NCI-H1417 treated with DMSO at 0.1 percent for 48 hours (cell line): ENCODE measurements around the gene EPN3.

Experiments used
- DNase-seq: peaks from one replicate; lab custom pipeline; 2025; lab: John Stamatoyannopoulos, UW

EPN3 gene

DNA sequence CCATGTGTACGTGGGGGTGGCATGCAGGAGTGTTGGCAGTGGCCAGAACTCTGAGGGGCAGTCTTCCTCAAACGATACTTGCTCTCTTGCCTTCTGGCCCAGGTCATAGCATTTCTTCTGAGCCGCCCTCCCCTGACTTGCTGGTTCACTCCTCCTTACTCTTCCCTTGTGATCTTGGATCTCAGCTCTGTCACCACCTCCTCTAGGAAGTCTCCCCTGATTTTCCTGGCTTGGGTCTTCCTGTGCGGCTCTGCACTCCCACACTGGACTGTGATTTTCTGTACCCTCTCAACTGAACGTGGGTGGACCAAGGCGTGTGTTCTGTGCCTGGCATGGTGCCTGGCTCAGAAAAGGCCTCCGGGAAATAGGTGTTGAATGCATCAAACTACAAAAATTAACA lies 2.9 kb downstream of the EPN3 start:
- no peak for DNase-seq

DNA sequence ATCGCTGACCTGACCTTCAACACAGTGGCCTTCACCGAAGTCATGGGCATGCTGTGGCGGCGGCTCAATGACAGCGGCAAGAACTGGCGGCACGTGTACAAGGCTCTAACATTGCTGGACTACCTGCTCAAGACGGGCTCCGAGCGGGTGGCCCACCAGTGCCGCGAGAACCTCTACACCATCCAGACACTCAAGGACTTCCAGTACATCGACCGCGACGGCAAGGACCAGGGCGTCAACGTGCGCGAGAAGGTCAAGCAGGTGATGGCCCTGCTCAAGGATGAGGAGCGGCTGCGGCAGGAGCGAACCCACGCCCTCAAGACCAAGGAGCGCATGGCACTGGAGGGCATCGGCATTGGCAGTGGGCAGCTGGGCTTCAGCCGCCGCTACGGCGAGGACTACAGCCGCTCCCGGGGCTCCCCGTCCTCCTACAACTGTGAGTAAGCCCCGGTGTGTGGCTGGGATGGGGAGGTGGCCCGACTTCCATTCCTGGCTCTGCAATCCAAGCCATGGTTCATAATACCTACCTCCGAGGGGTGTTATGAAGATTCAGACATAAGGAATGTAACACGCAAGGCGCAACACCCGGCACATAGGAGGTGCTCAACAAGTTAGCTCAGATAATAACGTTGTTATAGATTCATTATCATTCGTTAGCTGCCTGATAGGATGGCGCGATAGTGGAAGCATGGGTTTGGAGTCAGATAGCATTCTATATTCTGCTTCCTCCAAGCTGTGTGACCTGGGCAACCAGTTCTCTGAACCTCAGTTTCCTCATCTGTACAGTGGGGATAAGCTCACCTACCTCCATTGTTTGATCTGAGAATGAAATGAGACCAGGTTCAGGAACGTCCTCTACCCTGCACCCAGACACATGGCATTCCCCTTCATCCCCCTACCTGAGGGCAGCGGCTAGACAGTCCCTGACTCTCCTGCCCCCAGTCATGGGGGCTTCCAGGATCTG lies 4.4 kb downstream of the EPN3 start:
- no peak for DNase-seq

DNA sequence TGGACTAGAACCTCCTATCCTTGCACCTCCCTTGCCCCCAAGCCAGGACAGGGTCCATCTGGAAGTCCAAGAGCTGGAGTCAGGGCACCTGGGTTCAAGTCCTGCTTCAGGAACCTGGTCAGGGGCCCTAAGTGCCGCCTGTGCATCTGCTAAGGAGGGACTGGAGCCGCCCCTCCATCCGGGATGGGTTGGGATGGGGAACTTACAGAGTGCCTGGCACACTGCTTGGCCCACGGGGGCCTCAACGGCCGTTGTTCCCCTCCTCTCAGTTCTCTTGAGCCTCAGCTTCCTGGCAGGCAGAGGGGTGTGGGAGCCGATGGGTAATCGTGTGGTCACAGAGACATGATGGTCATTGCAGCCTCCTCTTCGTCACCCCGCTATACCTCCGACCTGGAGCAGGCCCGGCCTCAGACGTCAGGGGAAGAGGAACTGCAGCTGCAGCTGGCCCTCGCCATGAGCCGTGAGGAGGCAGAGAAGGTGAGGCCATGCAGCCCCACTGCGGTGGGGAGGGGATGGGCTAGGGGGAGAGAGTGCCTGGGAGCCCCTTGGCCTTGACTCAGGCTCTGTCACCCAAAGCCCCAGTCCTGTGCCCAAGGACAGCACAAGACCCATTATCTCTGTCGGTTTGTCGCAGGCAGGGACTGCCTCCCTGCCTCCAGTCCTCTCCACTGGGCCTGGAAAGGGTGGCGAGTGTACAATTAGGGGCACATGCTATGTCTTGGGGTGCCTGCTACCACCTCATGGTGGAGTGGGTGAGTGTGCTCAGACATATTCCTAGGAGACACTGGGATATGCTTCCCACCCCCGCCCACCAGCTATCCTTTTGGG lies 5.4 kb downstream of the EPN3 start:
- DNase-seq: no peak

DNA sequence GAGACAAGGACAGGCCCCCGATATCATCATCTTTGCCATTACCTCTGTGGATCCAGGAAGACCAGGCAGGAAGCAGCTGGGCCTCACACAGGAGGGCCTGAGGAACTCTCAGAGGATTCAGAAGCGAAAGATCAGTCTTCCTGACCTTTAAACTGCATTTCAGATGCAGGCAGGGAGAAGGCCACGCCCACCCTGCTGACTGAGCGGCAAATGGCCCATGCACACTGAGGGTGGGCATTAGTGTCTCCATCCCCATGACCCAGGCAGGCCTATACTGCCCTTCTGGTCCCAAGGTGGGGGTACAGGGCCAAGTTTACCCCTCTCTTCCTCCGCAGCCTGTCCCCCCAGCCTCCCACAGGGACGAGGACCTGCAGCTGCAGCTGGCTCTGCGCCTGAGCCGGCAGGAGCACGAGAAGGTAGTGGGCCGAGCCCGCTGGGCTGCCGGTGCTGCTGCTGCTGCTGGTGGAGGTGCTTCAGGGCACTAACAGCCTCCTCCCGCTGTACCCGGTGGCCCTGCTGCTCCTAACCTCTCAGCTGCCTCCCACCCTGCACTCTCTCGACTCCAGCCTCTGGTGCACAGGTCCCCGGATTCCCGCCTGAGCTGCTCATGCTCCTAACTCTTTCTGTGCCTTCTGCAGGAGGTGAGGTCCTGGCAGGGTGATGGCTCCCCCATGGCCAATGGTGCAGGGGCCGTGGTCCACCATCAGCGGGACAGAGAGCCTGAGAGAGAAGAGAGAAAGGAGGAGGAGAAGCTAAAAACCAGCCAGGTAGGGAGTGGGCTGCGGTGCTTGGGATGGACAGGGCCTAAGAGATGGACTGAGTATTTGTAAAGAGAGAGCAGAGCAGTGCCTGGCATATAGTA lies 6.2 kb downstream of the EPN3 start:
- no peak for DNase-seq

DNA sequence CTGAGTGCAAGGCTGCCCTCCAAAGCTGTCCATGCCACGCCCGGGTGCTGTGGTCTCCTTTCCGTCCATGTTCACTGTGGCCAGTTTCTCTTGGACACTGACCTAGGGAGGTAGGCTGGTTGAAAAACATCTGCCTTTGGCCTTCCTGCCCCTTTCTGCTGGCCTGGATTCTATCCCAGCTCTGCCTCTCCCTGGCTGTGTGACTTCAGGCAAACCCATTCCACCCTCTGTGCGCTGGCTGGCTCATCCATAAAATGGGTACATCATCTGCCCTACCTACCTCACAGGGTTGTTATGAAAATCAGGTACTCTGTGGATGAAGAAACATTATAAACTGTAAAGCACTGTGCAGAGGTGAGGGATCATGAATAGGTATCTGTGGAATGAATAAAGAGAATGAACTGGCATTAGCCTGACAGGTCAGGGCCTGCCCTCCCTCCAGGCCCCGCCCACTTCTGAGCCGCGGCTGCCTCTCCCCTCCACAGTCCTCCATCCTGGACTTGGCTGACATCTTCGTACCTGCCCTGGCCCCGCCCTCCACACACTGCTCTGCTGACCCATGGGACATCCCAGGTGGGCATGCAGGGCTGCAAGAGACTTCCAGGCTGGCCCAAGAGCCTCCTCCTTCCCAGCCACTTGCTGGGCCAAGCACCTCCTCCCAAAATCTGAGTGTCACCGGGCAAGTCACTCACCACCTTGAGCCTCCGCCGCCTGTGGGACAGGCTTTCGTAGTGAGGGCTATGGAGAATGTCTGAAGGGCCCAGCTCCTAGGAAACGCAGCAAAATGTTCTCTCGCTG lies 7.4 kb downstream of the EPN3 start:
- DNase-seq: no peak

DNA sequence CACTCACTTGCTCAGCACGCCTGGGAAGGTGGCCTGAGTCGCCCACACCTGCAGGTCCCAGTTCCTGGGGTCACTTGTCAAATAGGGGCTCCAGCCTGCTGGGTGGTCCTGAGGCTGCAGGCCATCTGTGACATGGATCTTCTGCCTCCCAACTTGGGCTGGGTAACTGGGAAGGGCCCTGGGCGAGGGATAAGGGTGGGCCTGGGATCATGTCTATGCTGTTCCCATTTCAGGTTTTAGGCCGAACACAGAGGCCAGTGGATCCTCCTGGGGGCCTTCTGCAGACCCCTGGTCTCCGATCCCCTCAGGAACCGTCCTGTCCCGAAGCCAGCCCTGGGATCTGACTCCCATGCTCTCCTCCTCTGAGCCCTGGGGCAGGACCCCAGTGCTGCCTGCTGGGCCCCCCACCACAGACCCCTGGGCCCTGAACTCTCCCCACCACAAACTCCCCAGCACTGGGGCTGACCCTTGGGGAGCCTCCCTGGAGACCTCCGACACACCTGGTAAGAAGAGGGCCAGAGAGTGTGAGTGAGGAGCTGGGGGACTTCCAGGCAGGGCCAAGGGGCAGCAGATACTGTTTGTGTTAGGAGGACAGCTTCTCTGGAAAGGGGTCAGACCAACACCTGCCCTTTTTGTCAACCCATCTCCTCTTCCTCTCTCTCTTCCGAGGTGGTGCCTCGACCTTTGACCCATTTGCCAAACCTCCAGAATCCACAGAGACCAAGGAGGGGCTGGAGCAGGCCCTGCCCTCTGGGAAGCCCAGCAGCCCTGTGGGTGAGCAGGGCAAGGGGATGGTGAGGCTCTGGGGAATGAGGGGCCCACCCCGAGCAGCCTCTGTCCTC lies 8.2 kb downstream of the EPN3 start:
- DNase-seq: no peak

DNA sequence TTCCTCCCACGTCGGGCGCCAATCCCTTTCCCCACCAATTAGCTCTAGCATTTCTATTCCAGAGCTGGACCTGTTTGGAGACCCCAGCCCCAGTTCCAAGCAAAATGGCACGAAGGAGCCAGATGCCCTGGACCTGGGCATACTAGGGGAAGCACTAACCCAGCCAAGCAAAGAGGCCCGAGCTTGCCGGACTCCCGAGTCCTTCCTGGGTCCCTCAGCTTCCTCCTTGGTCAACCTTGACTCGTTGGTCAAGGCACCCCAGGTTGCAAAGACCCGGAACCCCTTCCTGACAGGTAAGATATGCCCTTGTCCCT lies 8.8 kb downstream of the EPN3 start:
- no peak for DNase-seq

DNA sequence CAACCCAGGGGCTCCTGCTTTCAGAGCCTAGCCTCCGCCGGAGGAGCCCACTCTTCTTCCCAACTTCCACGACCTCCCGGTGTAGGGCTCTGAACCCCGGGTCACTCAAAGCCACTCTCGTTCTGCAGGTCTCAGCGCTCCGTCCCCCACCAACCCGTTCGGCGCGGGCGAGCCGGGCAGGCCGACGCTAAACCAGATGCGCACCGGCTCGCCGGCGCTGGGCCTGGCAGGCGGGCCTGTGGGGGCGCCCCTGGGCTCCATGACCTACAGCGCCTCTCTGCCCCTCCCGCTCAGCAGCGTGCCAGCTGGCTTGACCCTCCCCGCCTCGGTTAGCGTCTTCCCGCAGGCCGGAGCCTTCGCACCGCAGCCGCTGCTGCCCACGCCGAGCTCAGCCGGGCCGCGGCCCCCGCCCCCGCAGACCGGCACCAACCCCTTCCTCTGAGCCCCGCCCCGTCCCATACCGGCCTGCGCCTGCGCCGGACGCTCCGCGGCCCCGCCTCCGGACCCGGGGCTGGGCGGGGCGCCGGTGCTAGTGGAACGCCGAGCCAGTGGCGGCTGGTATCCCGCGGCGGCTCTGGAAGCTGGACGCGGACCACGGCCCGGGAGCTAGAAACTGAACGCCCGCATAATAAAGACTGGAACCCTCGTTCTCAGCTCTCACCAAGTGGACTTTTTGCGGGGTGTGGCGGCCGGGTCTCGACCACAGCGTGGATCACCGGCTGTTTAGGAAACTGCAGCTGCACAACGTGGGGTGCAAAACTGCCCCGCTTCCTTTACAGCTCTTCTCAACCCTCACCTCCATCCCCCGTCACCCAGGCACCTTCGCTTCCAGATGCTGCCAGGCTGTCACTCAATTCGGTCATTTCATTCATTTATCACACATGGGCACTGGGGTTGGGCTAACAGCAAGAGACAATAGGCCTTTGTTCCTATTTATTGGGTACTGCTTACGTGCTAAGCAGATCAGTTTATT lies 9.5 kb downstream of the EPN3 start:
- no peak for DNase-seq

DNA sequence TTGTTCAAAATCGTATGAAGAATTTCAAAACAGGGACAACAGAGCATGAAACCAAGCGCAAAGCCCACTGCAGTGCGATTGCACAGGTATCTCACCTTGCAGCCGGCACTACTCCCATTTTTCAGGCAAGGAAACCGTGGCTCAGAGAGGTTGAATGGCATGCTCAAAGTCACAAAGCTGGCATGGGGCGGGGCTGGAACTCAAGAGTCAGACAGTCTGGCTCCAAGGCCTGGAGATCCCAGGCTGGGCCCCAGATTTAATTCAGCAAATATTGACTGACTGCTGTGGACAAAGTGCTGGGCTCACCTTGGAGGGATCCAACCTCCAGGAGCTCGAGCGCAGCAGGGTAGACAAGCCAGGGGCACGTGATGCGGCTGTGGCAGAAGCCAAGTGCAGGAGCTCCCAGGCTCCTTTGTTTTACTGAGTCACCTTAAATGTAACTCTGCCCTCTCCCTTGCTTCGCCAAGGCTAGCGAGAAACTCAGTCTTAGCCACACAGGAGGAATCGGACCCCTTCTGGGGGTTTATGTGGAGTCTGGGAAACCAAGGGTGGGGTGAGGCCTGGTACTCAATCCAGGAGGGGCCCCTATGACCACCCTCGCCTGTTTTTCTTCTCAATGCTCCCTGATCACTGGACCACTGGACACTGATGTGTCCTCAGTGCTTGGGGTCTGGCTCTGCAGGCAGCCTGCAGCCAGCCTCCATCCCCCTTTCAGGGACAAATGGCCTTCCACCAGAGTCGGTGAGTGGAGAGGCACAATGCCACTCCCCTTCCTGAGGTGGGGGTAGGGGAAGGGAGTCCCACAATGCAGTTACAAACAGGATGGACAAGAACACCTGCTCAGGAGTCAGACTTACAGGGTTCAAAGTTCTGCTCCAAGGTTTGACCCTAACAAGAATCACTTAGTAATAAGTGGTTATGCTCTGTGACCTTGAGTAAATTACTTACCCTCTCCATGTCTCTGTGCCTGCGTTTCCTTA lies 10.6 kb downstream of the EPN3 start:
- DNase-seq: no peak

DNA sequence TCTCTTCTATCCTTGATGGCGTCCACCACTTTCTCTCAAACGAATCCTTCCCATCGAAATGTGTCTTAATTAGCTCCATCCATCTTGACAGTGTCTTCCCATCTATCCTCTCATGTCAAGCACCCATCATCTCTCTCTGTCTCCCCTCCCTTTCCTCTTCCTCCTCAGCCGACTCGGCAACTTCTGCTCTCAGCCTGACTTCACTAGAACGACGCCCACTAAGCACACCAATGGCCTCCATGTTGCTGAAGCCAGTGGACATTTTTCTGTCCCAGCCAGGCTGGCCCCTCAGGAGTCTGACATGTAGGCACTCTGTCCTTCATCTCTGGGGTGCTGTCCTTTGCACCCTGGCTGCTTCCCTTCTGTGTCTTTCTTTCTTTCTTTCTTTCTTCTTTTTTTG lies 12.0 kb downstream of the EPN3 start:
- no peak for DNase-seq

DNA sequence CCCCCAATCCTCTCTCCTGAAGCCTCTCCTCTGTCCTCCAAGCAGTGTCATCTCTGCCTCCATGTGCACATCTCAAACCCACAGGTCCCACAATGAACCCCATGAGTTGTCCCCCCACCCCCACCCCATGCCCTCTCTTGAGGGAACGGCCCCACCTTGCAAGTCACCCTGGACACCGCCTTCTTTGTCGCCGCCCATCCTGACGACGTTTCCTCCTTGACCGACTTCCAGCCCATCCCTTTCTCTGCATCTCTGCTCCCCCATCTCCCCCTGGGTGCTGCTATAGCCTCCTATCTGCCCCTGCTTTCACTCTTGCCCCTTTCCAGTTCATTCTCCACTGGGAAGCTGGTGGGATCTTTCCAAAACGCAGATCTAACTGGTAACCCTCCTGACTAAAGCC lies 12.8 kb downstream of the EPN3 start:
- no peak for DNase-seq

DNA sequence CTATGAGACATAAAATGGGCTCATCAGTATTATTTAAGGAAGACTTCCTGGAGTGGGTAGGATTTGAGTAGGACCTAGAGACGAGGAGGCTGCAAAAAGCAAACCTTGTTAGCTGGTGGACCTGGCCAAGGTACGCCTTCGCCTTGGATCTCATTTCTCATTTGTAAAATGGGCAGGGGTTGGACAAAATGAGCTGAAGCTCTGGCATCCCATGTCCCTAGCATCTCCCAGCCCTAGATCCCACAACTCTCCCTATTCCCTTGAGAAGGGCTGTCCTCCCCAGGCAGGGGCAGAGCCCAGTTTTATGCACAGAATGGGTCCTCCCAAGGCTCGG lies 14.1 kb downstream of the EPN3 start:
- no peak for DNase-seq

DNA sequence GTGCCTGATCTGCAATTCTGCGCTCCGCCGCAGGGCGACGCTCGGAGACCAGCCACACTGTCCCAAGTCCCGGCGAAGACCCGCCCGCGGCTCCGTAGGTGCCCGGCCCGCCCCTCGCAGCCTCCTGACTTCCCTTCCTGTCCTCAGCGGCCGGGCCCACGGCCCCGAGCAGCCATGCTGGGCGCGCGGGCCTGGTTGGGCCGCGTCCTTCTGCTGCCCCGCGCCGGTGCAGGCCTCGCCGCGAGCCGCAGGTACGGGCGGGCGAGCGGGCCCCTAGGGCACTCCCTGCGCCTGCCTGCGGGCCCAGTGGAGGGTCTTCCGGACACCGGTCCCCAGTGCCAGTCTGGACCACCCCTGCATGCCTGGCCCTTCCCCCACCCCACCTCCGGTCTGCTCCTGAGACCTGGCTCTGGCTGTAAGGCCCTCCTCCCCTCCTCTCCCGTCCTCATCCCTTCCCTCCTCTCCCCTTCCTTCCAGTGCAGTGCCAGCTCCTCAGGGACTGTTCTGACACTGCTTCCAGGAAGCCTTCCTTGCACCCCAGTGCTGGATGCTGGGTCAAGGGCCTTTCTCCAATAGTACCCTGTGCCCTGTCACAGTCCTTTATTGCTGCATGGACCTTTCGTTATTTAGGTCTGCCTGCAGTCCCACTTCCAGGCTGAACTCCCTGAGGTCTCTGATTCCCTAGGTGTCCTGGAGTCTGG lies 14.7 kb downstream of the EPN3 start, which contains the start of gene SPATA20:
Gene SPATA20 (plus strand): TSS at position 140 of the 701 bp plus-strand sequence. CDS start 35 bp downstream, at position 175.
- DNase-seq: no peak

DNA sequence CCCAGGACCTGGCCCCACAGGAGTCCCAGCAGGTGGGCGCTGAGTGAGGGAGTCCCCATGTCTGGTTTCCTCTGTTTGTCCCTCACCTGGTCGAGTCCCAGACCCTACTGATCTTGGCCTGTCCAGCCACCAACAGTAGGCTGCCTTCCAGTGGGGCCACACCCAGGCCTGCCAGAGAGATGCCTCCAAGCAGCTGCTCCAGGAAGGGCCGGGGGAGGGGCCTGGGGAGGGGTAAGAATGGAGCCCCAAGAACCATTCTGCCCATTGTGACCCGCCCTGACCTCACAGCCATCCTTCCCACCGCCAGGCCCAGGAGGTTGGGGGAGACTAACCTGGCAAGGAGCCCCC lies 15.2 kb downstream of the EPN3 start:
- DNase-seq: no peak

DNA sequence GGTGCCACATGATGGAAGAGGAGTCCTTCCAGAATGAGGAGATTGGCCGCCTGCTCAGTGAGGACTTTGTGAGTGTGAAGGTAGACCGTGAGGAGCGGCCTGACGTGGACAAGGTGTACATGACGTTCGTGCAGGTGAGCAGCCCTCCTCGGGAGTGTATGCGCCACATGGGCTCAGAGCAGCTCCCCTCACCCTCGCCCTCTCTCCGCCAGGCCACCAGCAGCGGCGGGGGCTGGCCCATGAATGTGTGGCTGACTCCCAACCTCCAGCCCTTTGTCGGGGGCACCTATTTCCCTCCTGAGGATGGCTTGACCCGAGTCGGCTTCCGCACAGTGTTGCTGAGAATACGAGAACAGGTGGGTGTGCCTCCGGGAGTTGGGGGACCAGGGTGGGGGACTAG lies 16.3 kb downstream of the EPN3 start:
- DNase-seq: no peak

DNA sequence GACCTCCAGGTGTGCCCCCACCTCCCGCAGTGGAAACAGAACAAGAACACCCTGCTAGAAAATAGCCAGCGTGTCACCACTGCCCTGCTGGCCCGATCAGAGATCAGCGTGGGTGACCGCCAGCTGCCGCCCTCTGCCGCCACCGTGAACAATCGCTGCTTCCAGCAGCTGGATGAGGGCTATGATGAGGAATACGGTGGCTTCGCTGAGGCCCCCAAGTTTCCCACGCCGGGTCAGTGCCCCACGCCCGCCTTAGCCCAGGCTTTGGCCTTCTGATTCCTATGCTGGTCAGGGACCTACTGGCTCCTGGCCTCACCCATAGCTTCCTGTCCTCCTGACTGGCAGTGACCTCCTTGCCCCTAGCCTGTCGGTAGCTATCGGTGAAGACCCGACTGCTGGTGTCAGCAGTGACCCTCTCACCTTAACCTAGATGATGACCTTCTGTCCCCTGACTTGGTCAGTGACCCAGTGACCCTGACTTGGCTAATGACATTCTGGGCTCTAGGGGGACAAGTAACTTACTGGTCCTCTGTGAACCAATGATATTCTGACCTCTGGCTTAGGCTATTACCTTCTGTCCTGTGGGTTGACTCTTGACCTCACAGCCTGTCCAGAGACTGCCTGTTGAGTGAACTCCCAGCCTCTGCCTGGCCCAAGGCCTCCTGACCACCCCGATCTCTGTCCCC lies 16.9 kb downstream of the EPN3 start:
- no peak for DNase-seq

DNA sequence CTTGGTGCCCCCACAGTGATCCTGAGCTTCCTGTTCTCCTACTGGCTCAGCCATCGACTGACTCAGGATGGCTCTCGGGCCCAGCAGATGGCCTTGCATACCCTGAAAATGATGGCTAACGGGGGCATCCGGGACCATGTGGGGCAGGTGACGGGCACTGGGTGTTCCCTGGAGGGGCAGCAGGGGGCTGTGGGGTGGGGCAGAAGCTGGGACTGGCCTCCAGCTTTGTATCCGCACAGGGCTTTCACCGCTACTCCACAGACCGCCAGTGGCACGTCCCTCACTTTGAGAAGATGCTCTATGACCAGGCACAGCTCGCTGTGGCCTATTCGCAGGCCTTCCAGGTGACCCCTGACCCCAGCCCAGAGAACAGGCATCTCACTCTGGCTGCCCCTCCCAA lies 17.4 kb downstream of the EPN3 start:
- no peak for DNase-seq
